ENCODE results near the gene C5AR2. TPM values are rescaled to one million over a fixed set of nuclear protein-coding genes. Genes with fewer than 3 reads are reported as not detected.
"Not testable (repeated sequence)": the region's sequence is repeated elsewhere in the genome, so short reads cannot be mapped to it uniquely, and the experiment has no call there.

The C5AR2 gene
- polyA plus RNA-seq, 1 donor: 0.47 TPM

GRCh38 chr19:47384533-47384932, 52.6 kb downstream of the C5AR2 start:
- not testable (repeated sequence) for DNase-seq (ENCODE audit: low read depth)

GRCh38 chr19:47386582-47386981, 54.6 kb downstream of the C5AR2 start:
- not testable (repeated sequence) for DNase-seq (ENCODE audit: low read depth)

- DNase-seq (ENCODE audit: low read depth): not testable (repeated sequence)
Observed at GRCh38 chr19:47387623-47388022, 55.6 kb downstream of the C5AR2 start.

- DNase-seq (ENCODE audit: low read depth): not testable (repeated sequence)
Observed at GRCh38 chr19:47388721-47389120, 56.7 kb downstream of the C5AR2 start.

DNA sequence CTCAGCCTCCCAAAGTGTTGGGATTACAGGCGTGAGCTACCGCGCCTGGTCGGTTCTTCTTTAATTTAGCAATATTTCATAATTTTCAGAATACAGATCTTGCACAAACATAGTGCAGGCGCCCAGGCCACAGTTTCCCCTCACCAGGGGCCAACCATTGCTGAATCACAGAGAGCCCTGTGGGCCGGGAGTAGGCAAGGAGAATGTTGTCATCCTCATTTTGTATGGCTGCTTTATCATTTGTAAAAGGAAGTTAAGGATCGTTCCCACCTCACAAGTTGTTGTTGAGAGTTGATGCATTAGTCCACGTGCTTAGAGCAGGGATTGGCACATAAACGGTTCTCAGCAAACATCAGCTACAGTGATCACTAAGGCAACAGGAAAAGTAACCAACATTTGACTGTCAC, 57.2 kb downstream of the C5AR2 start:
- DNase-seq (ENCODE audit: low read depth): no peak

GRCh38 chr19:47390533-47391488, 58.8 kb downstream of the C5AR2 start:
- no peak for DNase-seq (ENCODE audit: low read depth)

DNA sequence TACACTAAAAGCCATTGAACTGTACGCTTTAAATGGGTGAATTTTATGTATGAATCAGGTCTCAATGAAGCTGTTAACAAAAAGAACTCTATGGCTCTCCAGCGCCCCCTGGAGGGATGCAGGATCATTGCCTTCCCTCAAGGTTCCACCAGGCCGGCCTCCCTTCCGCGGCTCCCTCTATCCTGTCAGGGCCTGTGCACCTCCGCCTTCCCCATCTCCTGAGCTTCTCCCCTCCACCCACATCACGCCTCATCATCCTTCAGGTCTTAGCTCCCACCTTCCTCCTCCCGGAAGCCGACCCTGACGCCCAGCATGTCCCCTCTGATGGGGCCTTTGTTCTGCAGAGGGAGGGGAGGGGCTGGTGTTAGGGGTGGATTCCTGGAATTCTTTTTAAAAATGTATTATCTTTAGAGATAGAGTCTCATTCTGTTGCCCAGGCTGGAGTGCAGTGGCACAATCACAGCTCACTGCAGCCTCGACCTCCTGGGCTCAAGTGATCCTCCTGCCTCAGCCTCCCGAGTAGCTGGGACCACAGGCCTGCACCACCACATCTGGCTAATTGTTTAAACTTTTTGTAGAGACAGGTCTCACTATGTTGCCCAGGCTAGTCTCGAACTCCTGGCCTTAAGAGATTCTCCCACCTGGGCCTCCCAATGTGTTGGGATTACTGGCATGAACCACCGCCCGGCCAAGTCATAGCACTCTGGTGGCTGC, 59.7 kb downstream of the C5AR2 start:
- no peak for DNase-seq (ENCODE audit: low read depth)

Other genes starting within 250 kb of the C5AR2 start
- 20.5 TPM for gene ZC3H4, start 218.4 kb upstream of the C5AR2 start, polyA plus RNA-seq (ENCODE audit: insufficient read length)
- 74.5 TPM for gene SAE1, start 201.3 kb upstream of the C5AR2 start, polyA plus RNA-seq (ENCODE audit: insufficient read length)
- 2.4 TPM for gene BBC3, start 101.0 kb upstream of the C5AR2 start, polyA plus RNA-seq (ENCODE audit: insufficient read length)
- gene CCDC9, start 75.7 kb upstream of the C5AR2 start, polyA plus RNA-seq (ENCODE audit: insufficient read length): 23.8 TPM
- gene INAFM1, start 57.3 kb upstream of the C5AR2 start, polyA plus RNA-seq (ENCODE audit: insufficient read length): 12.4 TPM
- gene C5AR1, start 22.3 kb upstream of the C5AR2 start, polyA plus RNA-seq (ENCODE audit: insufficient read length): 1.6 TPM
- gene DHX34, start 17.1 kb downstream of the C5AR2 start, polyA plus RNA-seq (ENCODE audit: insufficient read length): 9.9 TPM
- gene MEIS3, start 87.4 kb downstream of the C5AR2 start, polyA plus RNA-seq (ENCODE audit: insufficient read length): 6.3 TPM
- gene SLC8A2, start 139.7 kb downstream of the C5AR2 start, polyA plus RNA-seq (ENCODE audit: insufficient read length): 0.18 TPM
- gene KPTN, start 152.0 kb downstream of the C5AR2 start, polyA plus RNA-seq (ENCODE audit: insufficient read length): 7.5 TPM
- 96.4 TPM for gene NAPA, start 182.9 kb downstream of the C5AR2 start, polyA plus RNA-seq (ENCODE audit: insufficient read length)
- 0.08 TPM for gene ZNF541, start 241.0 kb downstream of the C5AR2 start, polyA plus RNA-seq (ENCODE audit: insufficient read length)